ENCODE measurements around the gene XXYLT1.

- no peak for TF ChIP-seq CTCF (IDR thresholded peaks at IDR 0.05)
- TF ChIP-seq POLR2A (IDR thresholded peaks at IDR 0.05) = no peak
Observed at GRCh38 chr3:195093731-195094130, 177.2 kb downstream of the XXYLT1 start.
